Testis (tissue), 2 donors: ENCODE measurements around the gene LRRC27.

Source experiments
- CTCF ChIP-seq, 3 experiments: fragments of 450-650 bp in 2 of 3; fragments of 200-600 bp in 1 of 3; sonication (generic) in 1 of 3; IDR thresholded peaks; one replicate each; pipeline ENCODE4 v1.5.1; 2016 to 2019; ENCODE audit warnings: antibody characterized with exemption in 3 of 3, mild to moderate bottlenecking in 2 of 3, moderate library complexity in 1 of 3
- POLR2A ChIP-seq: fragments of 450-650 bp; IDR thresholded peaks from one replicate; pipeline ENCODE4 v1.6.1; 2017; ENCODE audit warnings: antibody characterized with exemption, mild to moderate bottlenecking, moderate library complexity

- TF ChIP-seq CTCF (IDR thresholded peaks at IDR 0.05) (no peak), POLR2A (no peak)
These were observed 84.7 kb downstream of the LRRC27 start for GRCh38 chr10:132416566-132417256.
